ENCODE measurements around the gene LCN15. TPM values are rescaled to one million over a fixed set of nuclear protein-coding genes. Genes with fewer than 3 reads are reported as not detected.
"Not testable (repeated sequence)": the region's sequence is repeated elsewhere in the genome, so short reads cannot be mapped to it uniquely, and the experiment has no call there.

The LCN15 gene
- total and polyA plus RNA-seq, 2 of the 4 experiments (the other 2 are of a cell fraction): not detected

- H4K5ac ChIP-seq (ENCODE audit: low read depth, low read length); H4K8ac ChIP-seq (ENCODE audit: low read depth in 2 of 2, low read length in 2 of 2); H3K4me3 ChIP-seq (ENCODE audit: insufficient read depth, low read depth, low read length); H2AK9ac ChIP-seq (replicated peaks; ENCODE audit: low read depth, low read length, poor library complexity); H3K36me3 ChIP-seq (ENCODE audit: control insufficient read depth, insufficient read depth, low read length); intact Hi-C loops (cut with micrococcal nuclease); BruUV-seq (replicated peaks); H3K4me1 ChIP-seq (ENCODE audit: control insufficient read depth, insufficient read depth, low read length); H3K56ac ChIP-seq (ENCODE audit: extremely low read depth, insufficient read depth, low read length); H3K9ac ChIP-seq (ENCODE audit: low read depth, low read length); H2AFZ ChIP-seq (replicated peaks; ENCODE audit: low read length, poor library complexity); POLR2A ChIA-PET (ENCODE audit: unreplicated experiment); H2BK20ac ChIP-seq (ENCODE audit: low read depth, low read length); H3K4ac ChIP-seq (ENCODE audit: low read depth, low read length); H3K79me1 ChIP-seq (ENCODE audit: low read depth in 1 of 2, low read length in 2 of 2); DNase-seq; H3K23ac ChIP-seq (ENCODE audit: low read depth, low read length); H4K91ac ChIP-seq (ENCODE audit: insufficient read depth, low read depth, low read length); H2AK5ac ChIP-seq (ENCODE audit: low read depth, low read length); H2BK15ac ChIP-seq (ENCODE audit: low read depth, low read length); dilution Hi-C loops (cut with HindIII; ENCODE audit: low sequenced_read_pairs, unreplicated experiment); H2BK5ac ChIP-seq (ENCODE audit: low read depth, low read length, poor library complexity, severe bottlenecking); ATAC-seq (ENCODE audit: low read depth); H3K9me3 ChIP-seq (ENCODE audit: control insufficient read depth, insufficient read depth, low read length); H3K14ac ChIP-seq (replicated peaks; ENCODE audit: low read depth, low read length); H3K4me2 ChIP-seq (ENCODE audit: low read depth, low read length); H3K9me1 ChIP-seq (ENCODE audit: insufficient read depth, low read length); H2BK120ac ChIP-seq (ENCODE audit: low read depth, low read length); H4K20me1 ChIP-seq (ENCODE audit: insufficient read depth, low read length); H3K18ac ChIP-seq (ENCODE audit: low read depth, low read length); H3K27ac ChIP-seq (ENCODE audit: insufficient read depth, low read length): not testable (repeated sequence)
- CTCF ChIA-PET: interaction anchor here (0.6 kb wide), 1 partner anchor 55 kb away, joined by 5 read pairs; no protein-coding TSS in a partner anchor
- in situ Hi-C loops (cut with MboI; ENCODE audit: low sequenced_read_pairs): loop anchor here (10.0 kb wide), 1 partner anchor 249 kb away; the partner anchor contains the start of gene FUT7
- WGBS, 2 experiments (ENCODE audit: extremely low coverage in 2 of 2, insufficient read length in 1 of 2): 90% methylated on average over 10 of the region's 23 CpGs; no CpG with 5 or more reads in 1 of the 2 experiments
- H3K27me3 ChIP-seq (ENCODE audit: control insufficient read depth, insufficient read depth, low read length): peaks cover 15% of the 10 kb centered on the region
Observed at GRCh38 chr9:136785565-136786355, 21.4 kb upstream of the LCN15 start.

All from IMR-90 (cell line).